ENCODE results near the gene TCN2.

DNA sequence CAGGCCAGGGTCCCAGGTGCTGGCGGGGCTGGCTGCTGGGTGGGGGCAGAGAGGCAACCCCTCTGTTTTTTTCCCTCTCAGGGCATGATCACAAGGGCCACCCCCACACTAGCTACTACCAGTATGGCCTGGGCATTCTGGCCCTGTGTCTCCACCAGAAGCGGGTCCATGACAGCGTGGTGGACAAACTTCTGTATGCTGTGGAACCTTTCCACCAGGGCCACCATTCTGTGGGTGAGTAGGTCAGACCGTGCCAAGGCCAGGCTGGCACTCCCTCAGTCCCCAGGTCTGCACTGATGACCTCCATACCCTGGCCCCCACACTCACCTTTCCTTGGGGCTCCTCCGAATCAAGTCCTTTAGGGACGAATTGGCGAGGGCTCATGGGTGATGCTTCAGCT, 7.3 kb downstream of the TCN2 start:
- TF ChIP-seq JUND (IDR thresholded peaks at IDR 0.05): no peak
- TF ChIP-seq, protein P1, sequence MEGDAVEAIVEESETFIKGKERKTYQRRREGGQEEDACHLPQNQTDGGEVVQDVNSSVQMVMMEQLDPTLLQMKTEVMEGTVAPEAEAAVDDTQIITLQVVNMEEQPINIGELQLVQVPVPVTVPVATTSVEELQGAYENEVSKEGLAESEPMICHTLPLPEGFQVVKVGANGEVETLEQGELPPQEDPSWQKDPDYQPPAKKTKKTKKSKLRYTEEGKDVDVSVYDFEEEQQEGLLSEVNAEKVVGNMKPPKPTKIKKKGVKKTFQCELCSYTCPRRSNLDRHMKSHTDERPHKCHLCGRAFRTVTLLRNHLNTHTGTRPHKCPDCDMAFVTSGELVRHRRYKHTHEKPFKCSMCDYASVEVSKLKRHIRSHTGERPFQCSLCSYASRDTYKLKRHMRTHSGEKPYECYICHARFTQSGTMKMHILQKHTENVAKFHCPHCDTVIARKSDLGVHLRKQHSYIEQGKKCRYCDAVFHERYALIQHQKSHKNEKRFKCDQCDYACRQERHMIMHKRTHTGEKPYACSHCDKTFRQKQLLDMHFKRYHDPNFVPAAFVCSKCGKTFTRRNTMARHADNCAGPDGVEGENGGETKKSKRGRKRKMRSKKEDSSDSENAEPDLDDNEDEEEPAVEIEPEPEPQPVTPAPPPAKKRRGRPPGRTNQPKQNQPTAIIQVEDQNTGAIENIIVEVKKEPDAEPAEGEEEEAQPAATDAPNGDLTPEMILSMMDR (IDR thresholded peaks at IDR 0.05; ENCODE audit: low read depth, low read length, missing input control): no peak
- no peak for TF ChIP-seq SP1 (IDR thresholded peaks at IDR 0.05)
- no peak for TF ChIP-seq TAF1 (conservative IDR thresholded peaks at IDR 0.05)
- TF ChIP-seq RAD21 (IDR thresholded peaks at IDR 0.05): no peak
- no peak for TF ChIP-seq EGR1 (IDR thresholded peaks at IDR 0.05; ENCODE audit: low read depth in 2 of 2)
- TF ChIP-seq FOXA2 (IDR thresholded peaks at IDR 0.05): no peak
- TF ChIP-seq, protein P2, sequence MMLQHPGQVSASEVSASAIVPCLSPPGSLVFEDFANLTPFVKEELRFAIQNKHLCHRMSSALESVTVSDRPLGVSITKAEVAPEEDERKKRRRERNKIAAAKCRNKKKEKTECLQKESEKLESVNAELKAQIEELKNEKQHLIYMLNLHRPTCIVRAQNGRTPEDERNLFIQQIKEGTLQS (IDR thresholded peaks at IDR 0.05): no peak
- no peak for TF ChIP-seq GABPA (IDR thresholded peaks at IDR 0.05 in 1 of 2, conservative IDR thresholded peaks at IDR 0.05 in 1 of 2)
- TF ChIP-seq, protein P3, sequence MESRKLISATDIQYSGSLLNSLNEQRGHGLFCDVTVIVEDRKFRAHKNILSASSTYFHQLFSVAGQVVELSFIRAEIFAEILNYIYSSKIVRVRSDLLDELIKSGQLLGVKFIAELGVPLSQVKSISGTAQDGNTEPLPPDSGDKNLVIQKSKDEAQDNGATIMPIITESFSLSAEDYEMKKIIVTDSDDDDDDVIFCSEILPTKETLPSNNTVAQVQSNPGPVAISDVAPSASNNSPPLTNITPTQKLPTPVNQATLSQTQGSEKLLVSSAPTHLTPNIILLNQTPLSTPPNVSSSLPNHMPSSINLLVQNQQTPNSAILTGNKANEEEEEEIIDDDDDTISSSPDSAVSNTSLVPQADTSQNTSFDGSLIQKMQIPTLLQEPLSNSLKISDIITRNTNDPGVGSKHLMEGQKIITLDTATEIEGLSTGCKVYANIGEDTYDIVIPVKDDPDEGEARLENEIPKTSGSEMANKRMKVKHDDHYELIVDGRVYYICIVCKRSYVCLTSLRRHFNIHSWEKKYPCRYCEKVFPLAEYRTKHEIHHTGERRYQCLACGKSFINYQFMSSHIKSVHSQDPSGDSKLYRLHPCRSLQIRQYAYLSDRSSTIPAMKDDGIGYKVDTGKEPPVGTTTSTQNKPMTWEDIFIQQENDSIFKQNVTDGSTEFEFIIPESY (IDR thresholded peaks at IDR 0.05): no peak

Data from liver (tissue), 3 donors.